ENCODE data around the gene GALNT14. TPM values are rescaled to one million over a fixed set of nuclear protein-coding genes. Genes with fewer than 3 reads are reported as not detected.

The GALNT14 gene
- total RNA-seq, 1 experiment from 2014 or later = 2.7 TPM

DNA sequence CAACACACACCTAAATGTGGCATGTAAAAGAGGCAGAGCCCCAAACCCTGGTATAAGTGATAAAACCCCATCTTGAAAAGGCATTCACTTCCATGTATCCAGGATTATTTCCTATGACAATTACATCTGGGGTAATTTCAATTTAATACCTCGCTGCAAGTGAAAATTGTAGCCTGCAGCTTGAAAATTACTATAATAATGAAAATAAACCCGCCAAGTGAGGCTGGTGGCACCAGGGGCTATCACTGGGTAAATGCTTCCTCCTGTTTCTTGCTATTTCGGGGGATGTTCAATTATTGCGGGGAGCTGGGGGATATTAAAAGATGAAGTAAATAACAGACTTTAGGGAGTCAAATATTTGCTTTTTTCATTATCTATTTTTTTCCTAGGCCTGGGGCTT, 171.5 kb downstream of the GALNT14 start:
- TF ChIP-seq, protein P1, sequence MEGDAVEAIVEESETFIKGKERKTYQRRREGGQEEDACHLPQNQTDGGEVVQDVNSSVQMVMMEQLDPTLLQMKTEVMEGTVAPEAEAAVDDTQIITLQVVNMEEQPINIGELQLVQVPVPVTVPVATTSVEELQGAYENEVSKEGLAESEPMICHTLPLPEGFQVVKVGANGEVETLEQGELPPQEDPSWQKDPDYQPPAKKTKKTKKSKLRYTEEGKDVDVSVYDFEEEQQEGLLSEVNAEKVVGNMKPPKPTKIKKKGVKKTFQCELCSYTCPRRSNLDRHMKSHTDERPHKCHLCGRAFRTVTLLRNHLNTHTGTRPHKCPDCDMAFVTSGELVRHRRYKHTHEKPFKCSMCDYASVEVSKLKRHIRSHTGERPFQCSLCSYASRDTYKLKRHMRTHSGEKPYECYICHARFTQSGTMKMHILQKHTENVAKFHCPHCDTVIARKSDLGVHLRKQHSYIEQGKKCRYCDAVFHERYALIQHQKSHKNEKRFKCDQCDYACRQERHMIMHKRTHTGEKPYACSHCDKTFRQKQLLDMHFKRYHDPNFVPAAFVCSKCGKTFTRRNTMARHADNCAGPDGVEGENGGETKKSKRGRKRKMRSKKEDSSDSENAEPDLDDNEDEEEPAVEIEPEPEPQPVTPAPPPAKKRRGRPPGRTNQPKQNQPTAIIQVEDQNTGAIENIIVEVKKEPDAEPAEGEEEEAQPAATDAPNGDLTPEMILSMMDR (conservative IDR thresholded peaks at IDR 0.05) = no peak
- Mint-ChIP-seq H3K36me3 (ENCODE audit: insufficient read depth in 1 of 3, low read depth in 3 of 3) (no peaks in the 10 kb centered on the region), H3K9me3 (no peaks in the 10 kb centered on the region), H3K27ac (no peak overlapping the region), H3K4me1 (peaks cover 6 to 7% of the 10 kb centered on the region in 2 experiments; a peak in 2 of 4 replicates), H3K27me3 (ENCODE audit: low read depth) (no peaks in the 10 kb centered on the region; the same call in 1 of the 2 replicates), H3K4me3 (no peak overlapping the region)
- Histone ChIP-seq H3K4ac (ENCODE audit: low read depth, low read length) (no peak overlapping the region), H3K23ac (ENCODE audit: insufficient read length, low read depth, low read length) (no peak overlapping the region), H3K9me3 (ENCODE audit: control insufficient read depth, low read depth, low read length) (no peaks in the 10 kb centered on the region), H3T11ph (ENCODE audit: low read length) (no peak overlapping the region), H3K27me3 (ENCODE audit: insufficient read depth, low read length) (no peaks in the 10 kb centered on the region), H3K79me1 (ENCODE audit: insufficient read depth, low read depth, low read length, poor library complexity, severe bottlenecking) (no peaks in the 10 kb centered on the region), H2AFZ (ENCODE audit: low read length) (no peak overlapping the region), H3K14ac (ENCODE audit: insufficient read depth, low read length) (no peak overlapping the region), H2BK120ac (ENCODE audit: low read depth, low read length, poor library complexity, severe bottlenecking) (no peak overlapping the region), H3K56ac (ENCODE audit: insufficient read length, low read depth, low read length) (no peak overlapping the region), H3K79me2 (ENCODE audit: insufficient read depth, low read length) (no peaks in the 10 kb centered on the region), H3K4me1 (ENCODE audit: insufficient read depth, low read length) (no peaks in the 10 kb centered on the region), H2AK5ac (ENCODE audit: insufficient read length, low read length) (no peak overlapping the region), H3K23me2 (ENCODE audit: insufficient read length, low read depth, low read length, poor library complexity, severe bottlenecking) (peaks cover 3% of the 10 kb centered on the region), H2BK12ac (ENCODE audit: insufficient read length, low read depth, low read length) (no peak overlapping the region), H3K4me2 (ENCODE audit: insufficient read depth, insufficient read length, low read length) (no peak overlapping the region), H4K91ac (ENCODE audit: insufficient read length, low read depth, low read length) (no peak overlapping the region), H4K5ac (ENCODE audit: insufficient read length, low read depth, low read length) (no peak overlapping the region), H3K9ac (ENCODE audit: extremely low read depth, insufficient read length, low read length) (no peak overlapping the region), H3K18ac (ENCODE audit: insufficient read length, low read depth, low read length) (no peak overlapping the region), H2BK5ac (ENCODE audit: insufficient read length, low read length) (no peak overlapping the region), H4K20me1 (ENCODE audit: control insufficient read depth, insufficient read depth, insufficient read length) (no peaks in the 10 kb centered on the region), H3K27ac (ENCODE audit: insufficient read length, low read depth, low read length) (no peak overlapping the region), H4K8ac (replicated peaks; ENCODE audit: insufficient read length, low read depth, low read length) (no peak overlapping the region), H2BK20ac (ENCODE audit: low read depth, low read length, poor library complexity, severe bottlenecking) (no peak overlapping the region), H2BK15ac (ENCODE audit: low read depth, low read length) (no peak overlapping the region)
- no CpG with 5 or more reads among the region's 4 CpGs for WGBS (ENCODE audit: extremely low coverage, insufficient read length, low lambda C conversion rate)
- no peak for DNase-seq

Measured in H9 (cell line).